NCI-H2107 treated with DMSO at 0.1 percent for 48 hours (cell line): ENCODE results near the gene TMEM45A.
"Not testable (repeated sequence)": the region's sequence is repeated elsewhere in the genome, so short reads cannot be mapped to it uniquely, and the experiment has no call there.

Source experiments
- DNase-seq: peaks from one replicate; lab custom pipeline; 2025; ENCODE audit not compliant: unreplicated experiment; lab: John Stamatoyannopoulos, UW

Gene TMEM45A, protein sequence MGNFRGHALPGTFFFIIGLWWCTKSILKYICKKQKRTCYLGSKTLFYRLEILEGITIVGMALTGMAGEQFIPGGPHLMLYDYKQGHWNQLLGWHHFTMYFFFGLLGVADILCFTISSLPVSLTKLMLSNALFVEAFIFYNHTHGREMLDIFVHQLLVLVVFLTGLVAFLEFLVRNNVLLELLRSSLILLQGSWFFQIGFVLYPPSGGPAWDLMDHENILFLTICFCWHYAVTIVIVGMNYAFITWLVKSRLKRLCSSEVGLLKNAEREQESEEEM

DNA sequence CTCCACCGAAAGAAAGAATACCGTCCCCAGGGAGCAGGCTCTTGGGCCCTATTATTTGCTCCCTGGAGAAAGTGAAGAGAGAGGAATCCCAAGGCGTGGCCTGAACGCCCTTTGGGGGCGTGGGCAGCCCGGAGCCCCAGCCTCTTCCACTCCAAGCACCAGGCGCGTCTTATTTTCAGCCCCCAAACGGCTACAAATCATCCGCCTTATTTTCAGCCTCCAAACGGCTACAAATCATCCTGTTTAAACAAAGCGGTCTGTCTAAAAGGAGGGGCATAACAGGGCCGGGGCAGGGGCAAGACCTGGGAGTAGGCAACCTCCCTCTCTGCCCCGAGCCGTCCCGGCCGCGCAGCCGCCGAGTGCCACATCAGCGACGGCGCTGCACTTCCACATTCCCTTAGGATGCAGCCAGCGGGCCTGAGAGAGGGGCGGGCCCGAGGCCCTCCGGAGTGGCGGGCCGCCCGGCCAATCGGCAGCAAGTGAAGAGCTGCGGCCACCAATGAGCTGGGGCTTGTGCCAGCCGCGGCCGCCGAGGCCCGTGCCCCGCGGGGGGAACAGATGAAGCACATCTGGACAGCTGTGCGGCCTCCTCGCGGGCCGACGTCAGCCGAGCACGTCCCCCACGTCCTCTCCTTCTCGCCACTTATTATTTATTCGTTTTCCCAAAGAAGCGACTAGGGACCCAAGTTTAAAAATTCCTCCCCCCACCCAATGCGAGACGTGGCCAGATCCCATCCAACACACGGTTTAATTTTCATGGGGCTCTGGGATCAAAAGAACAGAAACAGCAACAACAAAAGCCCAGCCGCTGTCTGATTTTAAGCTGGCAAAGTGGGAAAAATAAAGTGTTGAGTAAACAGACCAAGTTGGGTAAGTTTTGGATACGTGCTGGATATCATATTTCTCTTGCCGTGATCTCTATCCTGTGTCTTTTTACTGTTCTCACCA, at the start of gene TMEM45A:
Gene TMEM45A, plus strand, starts transcription at position 561 of the 948 bp plus-strand sequence. CDS start 62,593 bp downstream, outside the sequence.
- DNase-seq, result peak; percentile 78

DNA sequence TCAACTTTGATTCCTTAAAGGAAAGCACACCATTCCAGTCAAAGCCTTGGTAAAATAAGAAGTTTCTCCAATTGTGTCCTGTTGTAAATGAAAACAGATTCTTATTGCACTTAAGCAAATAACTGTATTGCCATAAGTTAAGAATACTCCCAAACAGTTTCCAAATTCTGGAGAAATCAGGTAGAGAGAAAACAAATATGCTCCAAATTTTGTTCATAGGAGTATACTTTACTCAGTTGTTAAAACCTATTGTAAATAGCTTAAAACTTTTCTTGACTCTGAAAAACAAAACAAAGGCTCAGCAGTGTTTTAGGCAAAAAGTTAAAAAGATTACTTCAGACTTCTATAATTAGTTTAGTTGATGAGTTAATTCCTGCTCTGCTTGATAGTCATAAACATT, 48.7 kb upstream of the TMEM45A start:
- no peak for DNase-seq

DNA sequence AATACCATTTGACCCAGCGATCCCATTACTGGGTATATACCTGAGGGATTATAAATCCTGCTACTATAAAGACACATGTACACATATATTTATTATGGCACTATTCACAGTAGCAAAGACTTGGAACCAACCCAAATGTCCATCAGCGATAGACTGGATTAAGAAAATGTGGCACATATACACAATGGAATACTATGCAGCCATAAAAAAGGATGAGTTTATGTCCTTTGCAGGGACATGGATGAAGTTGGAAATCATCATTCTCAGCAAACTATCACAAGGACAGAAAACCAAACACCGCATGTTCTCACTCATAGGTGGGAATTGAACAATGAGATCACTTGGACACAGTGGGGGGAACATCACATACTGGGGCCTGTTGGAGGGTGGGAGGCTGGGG, 45.4 kb upstream of the TMEM45A start:
- not testable (repeated sequence) for DNase-seq

DNA sequence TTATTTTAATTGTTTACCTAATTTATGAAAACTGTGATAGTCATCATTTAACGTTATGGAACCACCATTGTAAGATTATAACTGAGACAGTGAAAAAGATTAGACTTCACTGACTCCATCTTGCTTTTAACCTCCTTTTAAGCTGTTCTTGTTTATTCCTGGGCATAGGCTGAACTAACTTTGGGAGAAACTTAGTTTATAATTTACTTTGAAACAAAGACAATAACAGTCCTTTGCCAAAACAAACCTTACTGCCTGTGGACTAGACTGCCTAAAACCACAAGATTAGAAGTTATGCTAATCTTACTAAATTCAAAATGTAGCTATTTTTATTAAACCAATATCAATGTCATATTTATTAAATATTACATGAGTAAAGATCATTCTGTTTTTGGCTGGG, 44.3 kb upstream of the TMEM45A start:
- no peak for DNase-seq

DNA sequence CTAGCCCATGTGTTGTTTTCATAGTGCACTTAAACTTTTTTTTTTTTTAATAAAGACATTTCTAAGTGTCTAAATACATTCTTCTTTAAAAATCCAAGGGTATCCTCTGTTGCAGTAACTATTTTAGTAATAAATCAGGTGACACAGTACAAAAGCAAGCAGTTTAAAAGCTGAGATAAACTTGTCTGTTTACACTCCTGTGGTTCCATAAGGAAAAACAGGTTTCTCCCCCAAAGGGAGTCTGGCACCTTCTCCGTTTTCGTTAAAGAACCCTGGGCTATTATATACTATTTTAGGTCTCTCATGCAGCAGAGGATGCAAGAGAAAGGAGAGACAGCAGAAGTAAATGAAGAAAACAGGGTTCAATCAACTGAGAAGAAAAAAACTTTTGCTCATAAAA, 43.2 kb upstream of the TMEM45A start:
- no peak for DNase-seq

DNA sequence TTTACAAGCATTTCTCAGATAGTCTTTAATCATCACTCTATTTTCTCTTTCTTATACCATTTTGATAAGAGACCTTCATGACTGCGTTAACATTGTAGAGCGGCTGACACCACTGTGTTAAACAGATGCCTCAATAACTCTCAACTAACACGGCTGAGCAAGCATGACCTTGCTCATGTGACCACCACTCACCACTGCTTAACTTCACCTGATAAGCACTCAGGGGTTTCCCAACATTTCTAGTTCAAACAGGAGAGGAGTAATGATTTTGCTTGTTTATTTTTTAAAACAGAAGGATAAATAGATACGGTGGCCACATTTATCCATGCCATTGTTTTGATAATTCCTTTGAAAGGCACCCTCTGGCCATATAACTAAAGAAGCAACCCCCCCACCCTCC, 37.7 kb upstream of the TMEM45A start:
- DNase-seq, result no peak

DNA sequence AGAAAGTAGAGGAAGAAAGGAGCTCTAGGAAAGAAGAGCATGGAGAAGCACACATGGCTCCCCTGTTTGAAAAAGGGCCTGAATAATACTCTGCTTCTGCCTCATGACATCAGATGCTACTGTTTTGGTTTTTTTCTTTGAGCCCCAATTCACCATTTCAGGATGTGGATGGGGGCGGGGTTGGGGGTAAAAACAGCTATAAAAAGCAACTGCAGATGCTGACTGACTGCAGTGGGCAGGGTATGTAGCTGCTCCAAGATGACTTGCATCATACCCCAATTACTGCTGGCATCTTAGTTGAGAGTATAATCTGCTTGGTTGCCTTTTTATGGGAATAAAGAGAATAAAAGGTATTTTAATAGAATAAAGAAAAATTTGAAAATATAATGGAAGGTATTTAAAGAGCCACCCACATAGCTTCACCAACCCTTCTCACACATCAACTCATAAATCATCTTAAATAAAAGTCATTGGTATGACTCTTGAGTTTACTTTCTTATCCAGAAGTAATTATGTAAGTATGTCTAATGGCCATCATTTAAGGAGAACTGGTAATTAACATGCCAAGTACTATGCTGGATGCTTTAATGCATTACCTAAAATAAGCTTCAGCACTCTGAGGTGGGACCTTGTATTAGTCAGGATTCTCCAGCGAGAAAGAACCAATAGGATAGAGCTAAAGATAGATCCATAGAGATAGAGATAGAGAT, 36.4 kb upstream of the TMEM45A start:
- no peak for DNase-seq

DNA sequence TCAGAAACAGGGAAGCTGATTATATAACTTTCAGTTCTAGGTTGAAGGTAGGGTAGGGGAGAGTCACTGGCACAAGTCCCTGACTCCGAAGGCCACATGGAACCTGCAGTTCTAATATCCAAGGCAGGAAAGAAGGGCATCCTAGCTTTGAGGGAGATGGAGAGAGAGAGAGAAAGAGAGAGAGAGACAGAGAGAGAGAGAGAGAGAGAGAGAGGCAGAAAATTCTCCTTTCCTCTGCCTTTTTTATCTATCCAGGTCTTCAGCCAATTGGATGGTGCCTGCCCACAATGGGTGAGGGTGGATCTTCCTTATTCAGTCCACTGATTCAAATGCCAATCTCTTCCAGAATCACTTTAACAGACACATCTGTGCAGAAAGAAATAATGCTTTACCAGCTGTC, 35.7 kb upstream of the TMEM45A start:
- no peak for DNase-seq

DNA sequence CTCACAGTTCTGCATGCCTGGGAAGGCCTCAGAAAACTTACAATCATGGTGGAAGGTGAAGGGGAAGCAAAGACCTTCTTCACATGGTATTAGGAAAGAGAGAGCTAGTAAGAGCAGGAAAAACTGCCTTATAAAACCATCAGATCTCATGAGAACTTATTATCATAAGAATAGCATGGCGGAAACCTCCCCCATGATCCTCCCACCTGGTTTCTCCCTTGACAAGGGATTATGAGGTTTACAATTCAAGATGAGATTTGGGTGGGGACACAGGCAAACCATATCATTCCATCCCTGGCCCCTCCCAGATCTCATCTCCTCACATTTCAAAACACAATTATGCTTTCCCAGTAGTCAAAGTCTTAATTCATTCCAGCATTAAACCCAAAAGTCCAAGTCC, 34.6 kb upstream of the TMEM45A start:
- DNase-seq, result no peak

DNA sequence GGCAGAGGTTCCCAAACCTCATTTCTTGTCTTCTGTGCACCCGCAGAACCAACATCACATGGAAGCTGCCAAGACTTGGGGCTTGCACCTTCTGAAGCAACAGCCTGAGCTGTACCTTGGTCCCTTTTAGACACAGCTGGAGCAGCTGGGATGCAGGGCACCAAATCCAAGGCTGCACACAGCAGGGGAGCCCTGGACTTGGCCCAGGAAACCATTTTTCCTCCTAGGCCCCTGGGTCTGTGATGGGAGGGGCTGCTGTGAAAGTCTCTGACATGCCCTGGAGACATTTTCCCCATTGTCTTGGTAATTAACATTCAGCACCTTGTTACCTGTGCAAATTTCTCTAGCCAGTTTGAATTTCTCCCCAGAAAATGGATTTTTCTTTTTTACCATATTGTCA, 33.6 kb upstream of the TMEM45A start:
- no peak for DNase-seq

DNA sequence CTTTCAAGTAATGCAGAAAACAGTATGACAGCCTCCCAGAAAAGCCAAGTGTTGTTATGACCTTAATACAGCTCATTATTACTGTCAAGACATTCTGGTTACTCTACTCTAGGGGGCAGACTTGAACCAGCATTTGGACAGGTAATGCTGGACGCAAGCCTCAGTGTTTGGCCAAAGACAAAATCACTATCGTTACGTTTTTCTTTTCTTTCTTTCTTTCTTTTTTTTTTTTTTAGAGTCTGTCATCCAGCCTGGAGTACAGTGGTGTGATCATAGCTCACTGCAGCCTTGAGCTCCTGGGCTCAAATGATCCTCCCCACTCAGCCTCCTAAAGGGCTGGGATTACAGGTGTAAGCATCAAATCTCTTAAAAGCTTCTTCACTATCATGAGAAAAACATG, 29.4 kb upstream of the TMEM45A start:
- peak; percentile 49 for DNase-seq

DNA sequence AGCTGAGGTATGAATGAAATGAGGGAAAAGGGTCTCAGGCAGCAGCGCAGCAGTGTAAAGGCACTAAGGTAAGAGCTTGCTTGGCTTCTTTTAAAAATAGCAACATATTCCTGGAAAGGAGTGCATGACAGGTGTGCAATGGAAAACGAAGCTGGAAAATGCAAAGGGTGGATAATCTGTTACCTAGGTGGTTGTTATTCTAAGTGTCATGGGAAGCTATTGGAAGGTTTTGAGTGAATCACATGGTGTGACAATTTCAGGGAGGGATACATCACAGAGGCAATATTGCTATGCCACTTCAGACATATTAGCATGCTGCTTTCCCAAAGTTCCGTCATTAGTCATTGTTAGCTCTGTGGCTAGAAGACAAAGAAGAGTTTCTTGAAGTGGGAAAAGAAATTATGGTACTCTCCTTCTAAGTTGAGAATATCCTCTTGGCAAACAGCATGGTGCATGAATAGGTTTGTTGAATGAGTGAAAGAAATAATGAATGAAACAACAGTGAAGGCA, 28.7 kb upstream of the TMEM45A start:
- DNase-seq, result no peak

DNA sequence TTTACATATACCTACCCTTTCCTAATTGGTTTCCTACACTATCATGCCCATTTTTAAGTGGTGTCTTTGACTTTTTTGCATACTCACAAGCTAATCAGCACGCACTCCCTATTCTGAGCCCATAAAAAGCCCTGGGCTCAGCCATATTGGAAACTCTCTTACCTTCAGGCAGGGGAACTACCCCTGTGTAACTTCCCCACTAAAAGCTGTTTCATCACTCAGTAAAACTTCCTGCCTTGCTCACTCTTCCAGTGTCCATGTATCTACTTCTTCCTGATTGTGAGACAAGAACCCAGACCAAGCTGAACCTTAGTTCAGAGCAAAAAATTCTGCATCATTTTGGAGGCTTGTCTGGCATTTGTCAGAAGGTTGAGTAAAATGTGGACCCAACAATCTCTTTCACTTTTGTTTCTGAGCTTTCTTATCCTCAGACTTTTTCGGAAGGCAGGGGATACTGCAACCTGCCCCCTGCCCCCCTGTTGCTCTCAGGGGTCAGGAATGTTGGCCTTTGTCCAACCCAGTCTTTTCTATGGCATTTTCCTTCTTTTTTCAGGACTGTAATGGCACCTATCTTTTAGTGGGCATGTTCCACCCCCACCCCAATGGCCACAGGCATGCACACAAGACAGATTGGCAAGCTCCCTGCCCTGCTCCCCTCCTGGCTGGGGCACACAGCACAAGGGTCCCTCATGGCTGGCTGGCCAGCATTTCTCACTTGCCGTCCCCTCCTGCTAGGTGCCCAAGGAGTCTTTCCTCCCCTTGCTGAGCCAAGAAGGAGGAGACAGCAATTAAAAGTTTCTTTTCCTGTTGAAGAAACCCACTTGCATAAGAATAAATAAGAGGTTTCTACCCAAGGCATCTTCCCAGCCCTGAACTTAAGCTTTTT, 26.3 kb upstream of the TMEM45A start:
- no peak for DNase-seq

DNA sequence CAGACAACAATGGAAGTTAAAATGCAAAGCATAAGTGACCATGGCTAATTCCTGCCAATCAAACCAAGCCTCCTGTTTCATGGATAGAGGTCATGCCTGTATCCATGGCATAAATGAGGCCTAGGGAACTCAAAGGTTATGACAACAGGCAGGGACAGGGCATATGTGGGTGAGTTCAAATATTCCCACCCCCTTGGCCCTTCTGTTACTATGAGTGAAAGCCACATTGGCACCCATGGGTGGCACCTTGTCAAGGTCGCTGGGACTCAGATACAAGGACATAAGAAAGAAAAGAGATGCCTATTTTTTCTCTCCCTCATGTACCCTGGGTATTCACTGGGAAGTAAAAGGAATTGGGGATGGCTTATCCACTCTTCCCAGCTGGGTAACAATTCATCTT, 25.3 kb upstream of the TMEM45A start:
- DNase-seq, result no peak

DNA sequence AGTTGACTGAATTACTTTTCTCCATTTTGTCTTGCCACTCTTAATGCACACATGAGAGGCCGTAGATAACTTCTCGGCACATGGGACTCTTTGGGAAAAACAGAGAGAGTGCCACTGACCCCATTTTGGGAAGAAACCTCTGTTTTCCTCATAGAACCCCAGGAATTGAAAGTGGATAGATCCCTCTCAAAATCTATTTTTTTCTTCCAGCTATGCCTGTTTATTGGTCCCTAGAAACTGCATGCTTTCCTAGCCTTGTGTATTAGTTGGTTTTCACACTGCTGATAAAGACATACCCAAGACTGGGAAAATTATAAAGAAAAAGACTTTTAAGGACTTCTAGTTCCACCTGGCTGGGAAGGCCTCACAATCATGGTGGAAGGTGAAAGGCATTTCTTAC, 23.7 kb upstream of the TMEM45A start:
- DNase-seq, result no peak

DNA sequence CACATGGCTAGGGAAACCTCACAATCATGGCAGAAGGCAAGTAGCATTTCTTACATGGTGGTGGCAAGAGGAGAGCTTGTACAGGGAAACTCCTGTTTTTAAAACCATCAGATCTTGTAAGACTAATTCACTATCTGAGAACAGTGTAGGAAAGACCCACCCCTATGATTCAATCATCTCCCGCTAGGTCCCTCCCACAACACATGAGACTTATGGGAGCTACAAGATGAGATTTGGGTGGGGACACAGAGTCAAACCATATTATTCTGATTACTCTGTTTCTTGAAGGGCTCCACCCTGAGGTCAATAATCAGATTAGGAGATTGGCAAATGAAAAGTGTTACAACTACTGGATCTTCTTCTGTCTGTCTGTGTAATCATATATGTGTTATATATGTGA, 21.5 kb upstream of the TMEM45A start:
- DNase-seq, result no peak

DNA sequence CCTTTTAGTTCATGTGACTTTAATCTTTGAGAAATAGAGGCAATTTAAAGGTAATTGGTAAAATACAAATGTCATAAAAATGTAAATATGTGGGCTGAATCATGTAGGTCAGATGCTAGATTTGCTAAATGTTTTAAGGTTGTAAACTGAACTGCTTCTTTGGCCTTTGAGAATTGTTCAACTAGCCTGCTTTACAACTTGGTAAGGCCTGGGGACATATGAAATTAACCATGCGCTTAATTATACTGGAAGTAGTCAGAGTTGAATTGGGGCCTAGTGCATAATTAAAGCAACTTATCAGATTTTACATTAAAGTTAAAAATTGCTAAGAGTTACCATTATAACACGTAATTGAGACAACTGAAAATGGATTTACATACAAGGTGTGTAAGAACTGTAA, 21.0 kb upstream of the TMEM45A start:
- no peak for DNase-seq

DNA sequence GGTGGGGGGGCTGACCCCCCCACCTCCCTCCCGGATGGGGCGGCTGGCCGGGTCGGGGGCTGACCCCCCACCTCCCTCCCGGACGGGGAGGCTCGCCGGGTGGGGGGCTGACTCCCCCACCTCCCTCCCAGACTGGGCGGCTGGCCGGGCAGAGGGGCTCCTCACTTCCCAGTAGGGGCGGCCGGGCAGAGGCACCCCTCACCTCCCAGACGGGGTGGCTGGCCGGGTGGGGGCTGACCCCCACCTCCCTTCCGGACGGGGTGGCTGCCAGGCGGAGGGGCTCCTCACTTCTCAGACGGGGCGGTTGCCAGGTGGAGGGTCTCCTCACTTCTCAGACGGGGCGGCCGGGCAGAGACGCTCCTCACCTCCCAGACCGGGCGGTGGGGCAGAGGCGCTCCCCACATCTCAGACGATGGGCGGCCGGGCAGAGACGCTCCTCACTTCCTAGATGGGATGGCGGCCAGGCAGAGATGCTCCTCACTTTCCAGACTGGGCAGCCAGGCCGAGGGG, 14.5 kb upstream of the TMEM45A start:
- not testable (repeated sequence) for DNase-seq

DNA sequence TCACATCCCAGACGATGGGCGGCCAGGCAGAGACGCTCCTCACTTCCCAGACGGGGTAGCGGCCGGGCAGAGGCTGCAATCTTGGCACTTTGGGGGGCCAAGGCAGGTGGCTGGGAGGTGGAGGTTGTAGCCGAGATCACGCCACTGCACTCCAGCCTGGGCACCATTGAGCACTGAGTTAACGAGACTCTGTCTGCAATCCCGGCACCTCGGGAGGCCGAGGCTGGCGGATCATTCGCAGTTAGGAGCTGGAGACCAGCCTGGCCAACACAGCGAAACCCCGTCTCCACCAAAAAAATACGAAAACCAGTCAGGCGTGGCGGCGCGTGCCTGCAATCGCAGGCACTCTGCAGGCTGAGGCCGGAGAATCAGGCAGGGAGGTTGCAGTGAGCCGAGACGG, 13.9 kb upstream of the TMEM45A start:
- not testable (repeated sequence) for DNase-seq

DNA sequence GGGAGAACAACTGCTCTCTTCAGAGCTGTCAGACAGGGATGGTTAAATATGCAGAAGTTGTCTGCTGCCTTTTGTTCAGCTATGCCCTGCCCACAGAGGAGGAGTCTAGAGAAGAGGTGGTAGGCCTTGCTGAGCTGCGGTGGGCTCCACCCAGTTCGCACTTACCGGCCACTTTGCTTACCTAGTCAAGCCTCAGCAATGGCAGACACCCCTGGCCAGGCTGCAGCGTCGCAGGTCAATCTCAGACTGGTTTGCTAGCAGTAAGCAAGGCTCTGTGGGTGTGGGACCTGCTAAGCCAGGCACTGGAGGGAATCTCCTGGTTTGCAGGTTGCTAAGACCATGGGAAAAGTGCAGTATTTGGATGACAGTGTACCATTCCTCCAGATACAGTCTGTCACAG, 12.3 kb upstream of the TMEM45A start:
- DNase-seq, result no peak
